HuH-7 (cell line): Measurements from ENCODE around the gene PLTP.
"Not testable (repeated sequence)": the region's sequence is repeated elsewhere in the genome, so short reads cannot be mapped to it uniquely, and the experiment has no call there.

ENCODE experiments used
- DNase-seq: peaks from one replicate; pipeline ENCODE4 v3.0.0; 2011; ENCODE audit warnings: low spot score

The PLTP gene

DNA sequence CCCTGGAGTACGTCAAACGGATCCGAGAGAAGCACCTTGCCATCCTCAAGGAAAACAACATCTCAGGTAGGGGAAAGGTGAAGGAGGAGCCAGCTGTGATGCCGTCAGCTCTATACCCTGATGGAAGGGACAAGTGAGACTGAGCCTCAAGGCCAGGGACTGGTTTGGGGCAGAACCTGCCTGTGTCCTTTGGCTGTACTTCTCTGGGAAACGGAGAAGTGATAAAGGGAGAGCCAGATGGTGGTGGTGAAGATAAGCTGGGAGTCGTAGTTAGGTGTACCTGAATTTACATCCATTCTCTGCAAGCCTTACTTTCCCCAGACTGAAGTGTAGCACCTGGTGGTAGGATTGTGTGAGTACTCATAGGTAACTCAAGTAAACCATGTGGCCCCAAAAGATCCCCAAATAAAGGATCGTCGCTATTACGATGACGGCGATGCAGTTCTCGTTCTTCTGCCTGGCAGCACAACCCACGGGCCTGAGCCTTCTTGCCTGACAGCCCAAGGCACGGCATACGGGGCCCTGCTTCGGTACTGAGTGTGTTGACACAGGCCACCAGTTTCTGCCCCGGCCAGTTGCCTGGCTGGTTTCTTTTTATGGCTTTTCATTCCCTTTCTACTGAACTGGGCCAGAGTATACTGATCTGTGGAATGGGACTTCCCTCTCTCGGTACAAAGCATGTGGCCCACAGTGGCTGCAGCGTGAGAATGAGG, 33.2 kb upstream of the PLTP start:
- no peak for DNase-seq

DNA sequence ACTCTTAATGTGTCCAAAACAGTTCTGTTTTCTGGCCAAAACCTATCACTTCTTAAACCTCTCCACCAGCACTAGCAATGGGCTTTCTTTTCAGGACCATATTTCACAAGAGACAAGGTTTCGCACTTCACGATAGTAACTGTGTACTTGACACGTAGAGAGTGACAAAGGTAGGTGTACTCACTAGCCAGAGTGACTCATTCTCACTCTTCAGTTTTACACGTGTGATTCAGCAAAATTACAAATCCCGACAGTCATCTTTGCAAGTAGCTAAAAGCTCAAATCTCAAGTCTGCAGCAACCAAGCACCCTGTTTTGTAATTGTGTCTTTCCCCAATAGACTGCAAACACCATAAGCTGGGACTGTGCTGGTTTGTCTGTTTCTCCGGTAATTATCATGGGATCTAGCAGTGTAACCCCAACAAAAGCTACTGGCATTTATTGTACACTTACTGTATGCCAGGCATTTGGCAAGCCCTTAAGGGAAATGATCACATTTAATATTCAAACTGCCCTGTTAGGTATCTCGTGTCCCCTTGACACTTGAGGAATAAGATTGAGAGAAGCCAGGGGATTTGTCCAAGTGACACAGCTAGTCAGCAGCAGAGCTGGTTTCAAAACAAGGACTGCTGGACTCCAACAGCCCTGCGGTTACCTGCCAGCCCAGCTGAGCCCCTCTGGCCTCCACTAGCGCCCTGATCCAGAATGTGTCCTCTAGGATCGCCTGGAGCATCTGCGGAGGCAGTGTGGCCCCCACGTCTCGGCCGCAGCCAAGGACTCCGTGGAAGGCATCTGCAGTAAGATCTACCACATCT, 32.4 kb upstream of the PLTP start:
- no peak for DNase-seq

DNA sequence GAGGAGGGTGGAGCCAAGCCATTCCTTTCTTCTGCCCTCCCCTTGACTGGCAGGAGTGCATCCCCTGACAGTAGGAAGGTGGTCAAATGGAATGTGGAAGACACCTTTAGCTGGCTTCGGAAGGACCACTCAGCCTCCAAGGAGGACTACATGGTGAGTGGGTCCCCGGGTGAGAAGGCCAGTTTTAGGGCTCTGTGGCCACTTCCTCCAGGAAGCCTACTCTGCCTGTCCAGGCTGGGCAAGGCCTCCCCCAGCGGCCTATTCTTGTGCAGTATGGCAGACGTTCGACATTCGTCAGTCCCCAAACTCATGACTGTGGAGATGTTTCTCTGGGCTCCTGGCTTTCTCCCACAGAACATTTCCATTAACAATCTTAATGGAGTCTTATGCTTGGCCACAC, 31.7 kb upstream of the PLTP start:
- DNase-seq, result no peak

DNA sequence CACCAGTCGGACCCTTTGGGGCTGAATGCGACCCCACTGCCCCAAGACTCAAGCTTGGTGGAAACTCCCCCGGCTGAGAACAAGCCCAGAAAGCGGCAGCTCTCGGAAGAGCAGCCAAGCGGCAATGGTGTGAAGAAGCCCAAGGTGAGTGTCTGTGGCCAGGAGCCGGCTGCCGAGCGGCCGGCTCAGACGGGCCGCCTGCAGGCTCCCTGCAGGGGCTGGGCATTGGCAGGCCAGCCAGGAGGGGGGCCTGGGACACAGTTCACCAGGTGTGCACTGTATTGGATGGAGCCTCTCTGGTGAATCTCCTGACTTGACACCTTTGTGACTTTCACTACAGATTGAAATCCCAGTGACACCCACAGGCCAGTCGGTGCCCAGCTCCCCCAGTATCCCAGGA, 28.5 kb upstream of the PLTP start:
- DNase-seq, result no peak

DNA sequence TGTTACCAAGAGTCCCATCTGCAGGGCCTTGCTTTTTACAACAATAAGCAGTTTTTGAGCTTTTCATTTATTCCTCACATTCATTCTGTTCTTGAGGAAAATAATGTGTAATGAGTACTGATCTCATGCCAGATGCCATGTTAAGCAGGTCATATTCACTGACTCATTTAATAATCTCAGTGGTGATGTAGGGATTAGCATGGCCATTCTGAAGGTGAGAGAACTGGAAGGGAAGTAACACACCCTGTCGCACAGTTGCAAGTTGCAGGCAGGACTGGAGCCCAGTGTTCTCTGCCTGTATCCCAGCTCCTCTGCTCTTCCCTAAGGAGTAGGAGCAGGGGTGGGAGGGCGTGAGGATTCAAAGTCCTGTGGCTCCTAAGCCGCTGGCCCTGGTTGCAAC, 28.1 kb upstream of the PLTP start:
- no peak for DNase-seq

DNA sequence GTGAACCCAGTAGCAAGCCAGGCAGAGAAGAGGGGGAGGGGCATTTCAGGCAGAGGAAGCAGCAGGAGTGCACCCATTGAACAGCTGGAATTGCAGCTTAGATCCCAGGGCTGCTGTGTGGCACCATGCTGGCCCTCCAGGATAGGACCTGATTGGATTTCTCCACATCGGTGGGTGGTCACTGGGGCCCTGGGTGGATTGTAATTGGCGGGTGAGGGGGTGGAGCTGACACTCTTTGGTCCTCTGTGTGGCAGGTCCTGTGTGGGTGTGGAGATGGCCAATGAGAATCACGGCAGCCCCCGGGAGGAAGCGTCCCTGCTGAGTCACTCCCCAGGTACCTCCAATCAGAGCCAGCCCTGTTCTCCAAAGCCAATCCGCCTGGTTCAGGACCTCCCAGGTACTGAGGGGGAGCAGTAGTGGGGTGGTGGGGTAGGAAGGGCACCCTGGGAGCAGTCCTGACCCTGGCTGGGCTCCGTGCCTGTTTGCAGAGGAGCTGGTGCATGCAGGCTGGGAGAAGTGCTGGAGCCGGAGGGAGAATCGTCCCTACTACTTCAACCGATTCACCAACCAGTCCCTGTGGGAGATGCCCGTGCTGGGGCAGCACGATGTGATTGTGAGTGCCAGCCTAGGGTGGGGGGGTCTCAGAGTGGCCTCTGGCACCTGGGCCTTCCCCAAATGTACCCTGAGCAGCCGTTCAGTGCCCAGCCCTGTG, 26.9 kb upstream of the PLTP start:
- no peak for DNase-seq

DNA sequence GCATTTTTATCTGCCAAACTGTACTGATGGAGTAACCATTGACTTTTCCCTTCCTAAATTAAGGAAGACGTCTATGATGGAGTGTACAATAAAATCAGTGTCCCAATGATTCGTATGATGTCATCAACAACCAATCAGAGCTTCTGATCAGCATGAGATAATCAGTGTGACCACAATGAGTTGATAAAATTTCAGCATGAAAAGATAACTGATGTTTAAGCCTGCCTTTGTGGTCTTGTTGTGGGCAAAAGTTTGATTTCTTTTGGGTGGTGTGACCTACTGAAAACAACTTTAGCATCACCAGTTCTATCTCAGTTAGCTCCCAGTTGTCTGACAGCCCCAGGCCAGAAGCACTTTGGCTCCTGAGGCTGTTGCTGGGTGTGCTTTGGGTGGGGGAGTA, 25.8 kb upstream of the PLTP start:
- DNase-seq, result no peak

DNA sequence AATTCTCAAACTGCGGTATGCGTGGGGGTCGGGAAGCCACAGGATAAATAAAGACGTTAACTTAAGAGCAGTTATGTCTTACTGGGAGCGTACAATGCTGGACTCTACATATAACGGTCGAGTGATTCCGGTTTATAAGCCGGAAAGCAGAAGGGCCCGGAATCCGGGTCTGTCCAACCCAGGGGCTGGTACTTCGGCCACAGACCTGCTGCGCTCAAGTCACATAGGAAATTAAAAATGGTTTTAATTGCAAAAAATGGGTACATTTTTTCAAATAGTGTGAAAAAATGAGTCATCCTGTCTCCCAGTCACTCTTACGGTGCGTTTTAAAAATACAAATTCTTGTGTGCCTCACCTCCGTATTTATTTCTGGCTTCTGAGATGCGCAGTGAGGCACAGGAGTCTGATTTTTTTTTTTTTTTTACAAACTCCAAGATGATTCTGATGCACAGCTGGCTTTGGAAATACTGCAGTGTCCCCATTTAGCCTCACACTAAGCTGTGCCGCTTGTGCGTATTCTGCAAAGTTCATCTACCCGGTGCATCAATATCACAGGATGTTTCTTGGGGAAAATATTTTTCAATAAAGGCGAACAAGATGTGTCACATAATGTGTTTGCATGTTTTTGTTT, 23.6 kb upstream of the PLTP start:
- no peak for DNase-seq

DNA sequence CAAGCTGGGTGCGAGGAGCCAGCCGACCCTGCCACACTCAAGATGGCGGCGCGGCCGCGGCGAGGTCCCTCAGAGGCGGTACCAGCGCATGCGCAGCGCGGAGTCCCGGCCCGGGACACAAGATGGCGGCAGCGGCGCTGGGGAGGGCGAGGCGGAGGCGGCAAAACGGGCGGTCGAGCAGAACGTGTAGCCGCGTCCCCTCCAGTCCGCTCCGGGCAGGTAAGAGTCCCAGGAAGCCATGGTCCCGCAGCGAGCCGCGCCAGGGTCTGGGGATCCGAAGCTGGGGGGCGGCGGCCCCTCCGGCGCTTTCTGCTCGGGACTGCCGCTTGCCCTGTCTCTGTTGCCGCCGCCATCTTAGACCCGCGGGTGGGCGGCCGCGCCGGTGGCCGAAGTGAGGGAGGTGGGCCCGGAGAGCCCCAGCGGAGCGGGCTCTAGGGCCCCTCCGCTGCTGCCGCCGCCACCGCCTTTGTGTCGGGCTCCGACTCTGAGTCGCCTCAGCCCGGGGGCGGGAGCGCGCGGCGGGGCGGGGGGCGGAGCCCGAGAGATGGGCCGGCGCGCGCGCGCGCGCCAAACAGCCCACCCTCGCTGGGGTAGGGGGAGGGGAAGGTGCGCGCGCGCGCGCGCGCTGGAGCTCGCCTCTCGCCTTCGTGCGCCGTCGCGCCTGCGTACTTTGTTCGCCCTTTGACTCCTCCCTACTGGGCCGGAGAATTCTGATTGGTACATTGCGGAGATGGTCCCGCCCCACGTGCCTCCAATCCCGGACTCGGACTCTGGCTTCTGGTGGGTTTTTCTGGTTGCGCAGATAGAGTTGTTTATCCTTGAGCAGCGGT, 22.8 kb upstream of the PLTP start, which contains the start of gene PCIF1:
TSS of gene PCIF1 (plus strand) at position 98 of the 830 bp plus-strand sequence. CDS start 4,317 bp downstream, outside the sequence.
- DNase-seq, result peak; percentile 100

DNA sequence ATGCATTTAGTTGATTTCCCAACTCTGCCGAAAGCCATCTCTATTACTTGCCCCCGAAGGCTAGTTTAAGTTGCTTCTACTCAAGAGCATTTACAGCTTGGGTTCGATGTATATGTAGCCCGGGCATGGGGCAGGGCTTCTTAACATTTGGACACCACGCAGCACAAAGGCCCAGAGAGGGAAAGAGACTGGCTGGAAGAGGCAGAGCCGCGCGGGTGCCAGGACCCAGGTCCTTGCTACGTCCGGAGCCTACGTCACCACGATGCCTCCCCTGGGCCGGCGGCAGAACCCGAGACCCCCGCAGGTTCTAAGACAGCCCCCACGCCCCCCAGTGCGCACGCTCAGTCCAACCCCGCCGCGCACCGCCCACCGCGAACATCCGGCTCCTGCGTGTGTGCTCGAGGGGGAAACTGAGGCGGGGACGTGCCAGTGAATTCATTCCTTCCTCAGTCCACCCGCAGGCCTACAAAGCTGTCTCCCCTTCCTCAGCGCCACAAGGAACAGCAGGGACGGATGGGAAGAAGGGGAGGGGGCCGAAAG, 22.2 kb upstream of the PLTP start:
- peak; percentile 57 for DNase-seq

DNA sequence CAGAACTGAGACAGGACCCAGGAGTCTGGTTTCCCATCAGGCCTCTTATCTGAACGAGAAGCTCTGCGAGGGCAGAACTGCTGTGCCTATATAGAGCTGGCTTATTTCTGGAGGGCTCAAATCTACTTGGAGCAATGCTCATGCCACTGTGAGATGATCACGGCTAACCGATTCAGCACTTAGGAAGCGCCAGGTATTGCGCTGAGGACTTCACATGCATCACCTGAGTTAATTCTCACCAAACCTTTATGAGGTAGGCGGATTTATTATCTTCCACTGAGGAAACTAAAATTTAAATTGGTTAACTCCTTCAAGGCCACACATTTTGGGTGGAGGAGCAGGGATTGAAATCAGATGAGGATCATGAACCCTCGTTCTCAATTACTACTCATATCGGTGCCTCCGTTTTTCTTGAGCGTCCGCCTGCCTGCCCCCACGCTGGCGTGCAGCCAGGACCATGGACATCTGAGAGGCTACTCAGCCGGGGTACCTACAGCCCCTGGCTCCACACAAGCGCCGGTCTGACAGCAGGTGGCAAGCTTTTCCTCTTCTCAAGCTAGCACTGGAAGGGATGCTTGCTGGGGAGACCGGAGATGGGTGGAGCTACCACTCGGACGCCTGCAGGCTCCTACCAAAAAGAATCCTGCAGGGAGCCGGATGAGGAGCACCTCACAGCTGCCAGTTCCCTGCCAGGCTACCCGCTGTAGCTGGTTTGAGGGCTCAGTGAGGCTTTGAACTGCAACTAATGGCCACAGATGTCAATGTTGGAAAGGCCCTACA, 21.5 kb upstream of the PLTP start:
- DNase-seq, result peak; percentile 85

DNA sequence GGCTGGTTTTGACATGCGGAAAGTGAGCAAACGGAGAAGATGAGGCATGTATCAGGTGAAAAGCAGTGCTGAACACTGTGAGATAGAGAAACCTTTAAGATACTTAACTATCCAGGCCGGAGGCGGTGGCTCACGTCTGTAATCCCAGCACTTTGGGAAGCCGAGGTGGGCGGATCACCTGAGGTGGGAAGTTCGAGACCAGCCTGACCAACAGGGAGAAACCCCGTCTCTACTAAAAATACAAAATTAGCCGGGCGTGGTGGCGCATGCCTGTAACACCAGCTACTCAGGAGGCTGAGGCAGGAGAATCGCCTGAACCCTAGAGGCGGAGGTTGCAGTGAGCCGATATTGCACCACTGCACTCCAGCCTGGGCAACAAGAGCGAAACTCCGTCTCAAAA, 19.7 kb upstream of the PLTP start:
- not testable (repeated sequence) for DNase-seq

DNA sequence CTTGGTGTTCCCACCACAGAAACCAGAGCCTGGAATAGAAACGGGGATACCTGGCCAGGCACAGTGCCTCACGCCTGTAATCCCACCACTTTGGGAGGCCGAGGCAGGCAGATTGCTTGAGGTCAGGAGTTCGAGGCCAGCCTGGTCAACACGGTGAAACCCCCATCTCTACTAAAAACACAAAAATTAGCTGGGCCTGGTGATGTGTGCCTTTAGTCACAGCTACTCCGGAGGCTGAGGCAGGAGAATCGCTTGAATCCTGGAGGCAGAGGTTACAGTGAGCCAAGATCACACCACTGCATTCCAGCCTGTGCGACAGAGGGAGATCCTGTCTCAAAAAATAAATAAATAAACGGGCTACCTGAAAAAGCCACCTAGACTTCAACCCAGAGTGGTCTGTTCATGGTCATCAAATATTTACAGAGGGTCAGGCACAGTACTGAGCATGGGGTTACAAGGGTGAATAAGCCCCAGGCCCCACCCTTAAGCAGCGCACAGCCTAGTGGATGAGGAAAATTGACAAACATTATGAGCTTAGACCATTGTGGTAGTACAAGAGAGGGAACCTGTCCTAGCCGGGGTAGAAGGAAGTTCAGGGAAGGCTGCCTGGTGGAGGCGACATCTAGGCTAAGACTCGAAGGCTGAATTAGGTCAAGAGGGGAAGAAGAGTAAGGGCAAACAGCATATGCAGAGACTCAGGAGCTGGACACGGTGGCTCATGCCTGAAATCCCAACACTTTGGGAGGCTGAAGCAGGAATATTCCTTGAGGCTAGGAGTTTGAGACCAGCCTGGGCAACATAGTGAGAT, 15.3 kb upstream of the PLTP start:
- DNase-seq, result peak; percentile 67

DNA sequence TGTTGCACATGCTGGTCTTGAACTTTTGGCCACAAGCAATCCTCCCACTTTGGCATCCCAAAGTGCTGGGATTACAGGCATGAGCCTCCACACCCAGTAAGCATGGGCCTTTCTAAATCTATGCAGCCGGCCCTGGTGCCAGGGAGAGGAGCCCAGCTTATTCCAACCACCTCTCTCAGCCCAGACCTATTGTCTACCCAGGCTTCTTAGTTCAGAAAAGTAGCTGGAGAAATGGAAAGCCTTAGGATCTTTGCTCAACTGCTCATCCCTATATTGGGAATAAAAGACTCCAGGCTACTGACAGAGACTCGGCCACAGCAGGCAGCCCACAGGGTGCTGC, 14.7 kb upstream of the PLTP start:
- no peak for DNase-seq

DNA sequence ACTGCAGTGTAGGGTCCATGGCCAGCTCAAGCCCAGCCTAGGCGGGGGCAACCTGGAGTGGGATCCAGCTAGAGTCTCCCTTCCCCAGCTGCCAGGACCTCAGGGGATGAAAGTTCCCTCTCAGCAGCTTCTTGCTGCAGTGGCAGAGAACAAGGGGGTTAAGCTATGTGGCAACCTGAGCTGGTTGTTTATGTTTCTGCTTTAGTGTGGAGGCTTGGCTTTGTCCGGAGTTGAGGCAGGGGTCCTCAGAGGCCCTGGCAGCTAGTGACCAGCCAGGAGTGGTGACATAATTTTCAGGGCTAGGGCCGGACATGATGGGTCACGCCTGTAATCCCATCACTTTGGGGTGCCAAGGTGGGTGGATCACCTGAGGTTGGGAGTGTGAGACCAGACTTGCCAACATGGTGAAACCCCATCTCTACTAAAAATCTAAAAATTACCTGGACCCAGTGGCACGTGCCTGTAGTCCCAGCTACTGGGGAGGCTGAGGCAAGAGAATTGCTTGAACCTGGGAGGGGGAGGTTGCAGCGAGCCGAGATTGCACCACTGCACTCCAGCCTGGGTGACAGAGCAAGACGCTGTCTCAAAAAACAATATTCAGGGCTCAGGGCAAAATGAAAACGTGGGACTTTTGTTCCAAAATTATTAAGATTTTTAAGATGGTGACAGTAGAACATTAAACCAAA, 14.0 kb upstream of the PLTP start:
- no peak for DNase-seq

DNA sequence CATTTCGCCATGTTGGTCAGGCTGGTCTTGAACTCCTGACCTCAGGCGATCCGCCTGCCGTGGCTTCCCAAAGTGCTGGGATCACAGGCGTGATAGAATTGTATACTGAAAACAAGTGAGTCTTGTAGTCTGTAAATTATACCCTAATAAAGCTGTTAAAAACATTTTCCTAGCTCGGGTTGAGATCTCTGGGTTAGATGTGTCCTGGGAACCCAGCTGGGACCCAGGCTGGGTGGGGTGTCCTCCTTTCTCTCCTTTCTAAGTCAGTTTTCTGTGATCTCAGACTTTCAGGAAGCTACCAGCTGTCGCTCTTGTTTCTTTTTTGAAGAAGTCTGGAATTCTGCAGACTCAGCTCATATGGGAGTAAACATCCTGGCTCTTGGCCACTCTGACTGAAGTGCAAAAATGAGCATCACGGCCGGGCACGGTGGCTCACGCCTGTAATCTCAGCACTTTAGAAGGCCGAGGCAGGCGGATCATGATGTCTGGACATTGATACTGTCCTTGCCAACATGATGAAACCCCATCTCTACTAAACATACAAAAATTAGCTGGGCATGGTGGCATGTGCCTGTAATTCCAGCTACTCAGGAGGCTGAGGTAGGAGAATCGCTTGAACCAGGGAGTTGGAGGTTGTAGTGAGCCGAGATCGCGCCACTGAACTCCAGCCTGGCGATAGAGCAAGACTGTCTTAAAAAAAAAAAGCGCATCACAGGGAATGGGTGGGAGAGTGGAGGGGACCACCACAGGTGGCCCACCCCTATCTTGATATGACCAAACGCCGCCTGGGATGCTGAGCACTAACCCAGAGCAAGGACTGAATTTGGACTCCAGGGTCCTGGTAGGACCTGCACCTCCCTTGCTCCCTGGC, 12.7 kb upstream of the PLTP start:
- no peak for DNase-seq

DNA sequence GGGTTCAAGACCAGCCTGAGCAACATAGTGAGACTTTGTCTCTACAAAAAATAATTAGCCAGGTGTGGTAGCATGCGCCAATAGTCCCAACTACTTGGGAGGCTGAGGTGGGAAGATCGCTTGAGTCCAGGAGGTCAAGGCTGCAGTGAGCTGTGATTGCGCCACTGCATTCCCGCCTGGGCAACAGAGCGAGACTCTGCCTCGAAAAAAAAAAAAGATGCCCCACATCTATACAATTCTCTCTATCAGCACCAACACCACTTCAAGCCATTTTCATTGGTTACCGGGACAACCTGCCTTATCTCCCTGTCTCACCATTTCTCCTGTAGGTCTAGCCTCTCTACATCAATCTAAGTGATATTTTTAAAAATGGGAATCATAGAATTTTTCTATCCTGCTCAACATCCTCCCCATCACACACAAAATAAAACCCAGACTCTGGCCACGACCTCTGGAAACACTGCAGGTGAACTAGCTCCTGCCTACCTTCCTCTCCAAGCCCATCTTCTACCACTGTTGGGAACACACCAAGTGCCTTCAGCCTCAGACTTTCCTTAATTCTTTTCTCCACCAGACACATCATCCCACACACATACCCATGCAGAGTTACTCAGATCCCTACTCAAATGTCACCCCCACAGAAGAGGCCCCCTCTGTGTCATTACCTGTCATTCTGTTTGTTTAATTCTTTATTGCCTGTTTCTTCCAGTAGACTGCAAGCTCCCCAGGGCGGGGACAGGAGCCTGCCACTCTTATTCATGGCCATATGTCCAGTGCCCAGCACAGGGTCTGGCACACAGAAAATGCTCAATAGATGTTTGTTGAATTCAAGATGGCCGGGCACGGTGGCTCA, 9.6 kb upstream of the PLTP start:
- no peak for DNase-seq
